GM19351 (cell line): ENCODE data around the gene JRKL.
"Not testable (repeated sequence)": the region's sequence is repeated elsewhere in the genome, so short reads cannot be mapped to it uniquely, and the experiment has no call there.

ENCODE experiments used
- ATAC-seq: cut with Tn5 transposase; IDR thresholded peaks from one replicate; pipeline ENCODE4 v1.9.1; 2021; ENCODE audit warnings: mild to moderate bottlenecking, moderate library complexity; ENCODE audit not compliant: unreplicated experiment

The JRKL gene

DNA sequence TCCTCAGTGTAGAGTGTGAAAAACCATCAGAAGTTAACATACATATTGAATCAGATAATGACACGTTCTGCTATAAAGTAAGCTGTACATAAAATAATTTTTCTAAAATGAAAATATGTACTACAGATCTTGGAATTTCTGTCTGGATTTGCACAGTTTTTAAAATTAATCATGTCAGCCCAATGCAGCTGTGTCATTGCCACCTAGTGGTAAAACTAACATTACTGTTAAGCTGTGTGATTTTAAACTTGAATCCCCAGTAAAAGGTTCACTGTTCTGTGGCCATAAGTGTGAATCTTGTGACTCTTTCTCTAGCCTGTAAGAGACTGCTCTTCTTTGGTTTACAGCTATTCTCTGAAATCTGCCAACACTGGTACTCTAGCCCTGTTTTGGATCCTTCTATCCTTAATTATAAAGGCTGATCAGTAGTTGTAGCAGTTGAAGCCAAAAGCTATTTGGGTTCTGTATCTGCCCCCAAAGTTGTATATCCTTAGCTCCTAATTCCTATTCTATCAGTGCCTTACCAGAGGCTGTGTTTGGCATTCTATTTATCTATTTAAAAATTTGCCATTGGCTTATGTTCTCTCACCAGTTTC is 4.0 kb downstream of the JRKL start:
- no peak for ATAC-seq

DNA sequence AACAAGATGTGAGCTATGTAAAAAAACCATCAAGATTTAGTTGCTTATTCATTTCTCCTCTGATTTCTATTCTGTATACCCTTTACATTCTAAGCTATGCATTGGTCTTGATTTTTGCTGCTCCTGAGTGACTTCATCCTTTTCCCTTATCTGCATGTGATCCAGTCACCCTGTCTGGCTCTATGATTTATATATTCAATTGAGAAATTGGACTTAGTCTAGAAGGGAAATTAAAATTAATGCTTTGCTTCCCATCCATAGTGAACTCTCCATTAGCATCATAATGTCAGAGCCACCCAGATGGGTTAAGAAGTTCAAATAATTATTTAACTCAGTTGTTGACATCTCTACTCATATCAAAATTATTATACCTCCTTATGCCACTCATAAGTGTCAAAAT is 5.0 kb downstream of the JRKL start:
- ATAC-seq, result no peak

DNA sequence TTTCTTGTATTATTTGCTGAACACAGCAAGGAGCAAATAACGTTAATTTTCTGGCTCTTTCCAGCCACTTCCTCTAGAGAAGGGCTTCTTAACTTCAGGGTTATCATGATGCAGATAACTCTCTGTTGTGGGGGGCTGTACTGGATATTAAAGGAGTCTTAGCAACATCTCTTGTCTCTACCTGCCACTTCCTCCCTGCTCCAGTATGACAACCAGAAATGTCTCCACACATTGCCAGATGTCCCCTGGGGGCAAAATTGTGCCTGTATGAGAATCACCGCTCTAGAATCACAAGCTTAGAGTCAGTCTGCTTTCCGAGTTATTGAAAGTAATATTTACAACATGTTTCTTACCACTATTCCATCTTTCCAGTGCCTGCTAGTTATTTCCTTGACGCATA is 6.8 kb downstream of the JRKL start:
- no peak for ATAC-seq

DNA sequence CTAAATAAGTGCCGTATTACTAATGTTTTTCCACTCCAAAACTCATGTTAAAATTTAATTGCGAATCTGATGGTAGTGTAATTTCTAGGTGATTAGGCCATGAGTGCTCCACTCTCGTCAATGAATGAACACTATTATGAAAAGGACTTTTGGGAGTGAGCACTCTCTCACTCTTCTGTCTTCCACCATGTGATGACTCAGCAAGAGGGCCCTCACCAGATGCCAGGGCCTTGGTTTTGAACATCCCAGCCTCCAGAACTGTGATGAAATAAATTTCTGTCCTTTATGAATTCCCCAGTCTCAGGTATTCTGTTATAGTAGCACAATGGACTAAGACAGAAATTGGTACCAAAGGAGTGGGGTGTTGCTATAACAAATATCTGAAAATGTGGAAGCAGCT is 8.1 kb downstream of the JRKL start:
- no peak for ATAC-seq

DNA sequence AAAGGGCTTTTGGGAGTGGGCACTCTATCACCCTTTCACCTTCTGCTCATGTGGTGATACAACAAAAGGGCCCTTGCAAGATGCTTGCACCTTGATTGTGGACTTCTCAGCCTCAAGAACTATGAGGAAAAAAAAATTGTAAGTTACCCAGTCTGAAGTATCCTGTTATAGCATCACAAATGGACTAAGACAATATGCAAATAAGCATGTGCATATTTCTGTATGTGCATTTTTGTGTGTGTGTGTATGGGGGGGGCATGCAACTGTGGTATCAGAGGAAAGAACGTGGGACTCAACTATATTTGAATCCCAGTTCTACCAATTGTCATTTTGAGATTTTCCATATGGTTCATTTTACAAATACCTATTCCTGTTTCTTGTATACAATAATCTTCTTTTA is 10.9 kb downstream of the JRKL start:
- no peak for ATAC-seq

DNA sequence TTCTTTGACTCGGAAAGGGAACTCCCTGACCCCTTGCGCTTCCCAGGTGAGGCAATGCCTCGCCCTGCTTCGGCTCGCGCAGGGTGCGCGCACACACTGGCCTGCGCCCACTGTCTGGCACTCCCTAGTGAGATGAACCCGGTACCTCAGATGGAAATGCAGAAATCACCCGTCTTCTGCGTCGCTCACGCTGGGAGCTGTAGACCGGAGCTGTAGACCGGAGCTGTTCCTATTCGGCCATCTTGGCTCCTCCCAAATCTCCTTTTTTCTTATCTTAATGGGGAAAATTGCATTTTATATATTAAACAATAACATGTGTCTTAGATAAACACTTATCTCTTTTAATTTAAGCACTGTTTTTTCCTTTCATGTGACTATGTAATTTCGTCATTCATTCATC is 21.6 kb downstream of the JRKL start:
- not testable (repeated sequence) for ATAC-seq

DNA sequence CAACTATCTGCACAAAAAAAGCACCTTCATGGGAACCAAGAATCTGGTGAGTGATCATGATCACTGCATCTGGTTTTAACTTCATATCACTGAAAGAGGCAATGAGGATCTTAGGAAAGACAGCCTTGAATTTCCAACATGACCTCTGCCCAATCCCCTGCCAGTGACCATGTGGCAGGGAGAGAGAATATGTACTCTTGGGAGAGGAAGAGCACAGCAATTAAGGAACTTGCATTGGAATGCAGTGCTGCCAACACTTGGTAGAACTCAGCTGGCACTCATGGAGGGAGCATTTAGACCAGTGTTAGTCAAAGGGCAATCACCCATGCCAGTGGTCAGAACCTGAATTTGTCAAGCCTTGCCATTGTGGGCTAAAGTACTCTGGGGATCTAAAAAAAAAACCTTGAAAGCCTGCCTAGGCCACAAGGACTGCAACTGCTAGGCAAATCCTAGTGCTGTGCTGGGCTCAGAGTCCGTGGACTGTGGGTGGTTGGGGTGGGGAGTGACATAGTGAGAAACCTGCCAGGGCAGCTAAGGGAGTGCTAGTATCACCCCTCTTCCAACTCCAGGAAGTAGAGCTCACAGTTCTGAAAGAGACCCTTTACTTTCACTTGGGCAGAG is 23.1 kb downstream of the JRKL start:
- ATAC-seq, result no peak

DNA sequence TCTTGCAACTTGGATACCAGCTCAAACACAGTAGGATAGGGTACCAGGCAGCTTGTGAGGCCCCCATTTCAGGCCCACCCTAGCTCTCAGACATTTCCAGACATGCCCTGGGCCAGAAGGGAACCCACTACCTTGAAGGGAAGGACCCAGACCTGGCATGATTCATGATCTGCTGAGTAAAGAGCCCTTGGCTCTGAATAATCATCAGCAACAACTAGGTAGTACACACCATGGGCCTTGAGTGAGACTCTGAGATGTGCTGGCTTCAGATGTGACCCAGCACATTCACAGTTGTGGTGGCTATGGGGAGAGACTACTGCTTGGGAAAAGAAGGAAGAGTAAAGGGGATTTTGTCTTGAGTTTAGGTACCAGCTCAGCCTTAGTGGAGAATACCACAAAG is 23.6 kb downstream of the JRKL start:
- ATAC-seq, result no peak

DNA sequence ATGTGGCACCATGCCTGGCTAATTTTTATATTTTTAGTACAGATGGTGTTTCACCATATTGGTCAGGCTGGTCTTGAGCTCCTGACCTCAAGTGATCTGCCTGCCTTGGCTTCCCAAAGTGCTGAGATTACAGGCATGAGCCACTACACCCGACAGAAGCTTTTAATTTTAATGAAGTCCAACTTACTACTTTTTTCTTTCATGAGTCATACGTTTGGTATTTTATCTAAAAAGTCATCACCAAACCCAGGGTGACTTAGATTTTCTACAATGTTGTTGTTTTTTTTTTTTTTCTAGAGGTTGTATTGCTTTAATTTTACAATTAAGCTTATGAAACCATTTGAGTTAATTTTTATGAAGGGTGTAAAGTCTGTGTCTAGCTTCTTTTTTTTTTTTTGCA is 34.9 kb downstream of the JRKL start:
- ATAC-seq, result no peak

DNA sequence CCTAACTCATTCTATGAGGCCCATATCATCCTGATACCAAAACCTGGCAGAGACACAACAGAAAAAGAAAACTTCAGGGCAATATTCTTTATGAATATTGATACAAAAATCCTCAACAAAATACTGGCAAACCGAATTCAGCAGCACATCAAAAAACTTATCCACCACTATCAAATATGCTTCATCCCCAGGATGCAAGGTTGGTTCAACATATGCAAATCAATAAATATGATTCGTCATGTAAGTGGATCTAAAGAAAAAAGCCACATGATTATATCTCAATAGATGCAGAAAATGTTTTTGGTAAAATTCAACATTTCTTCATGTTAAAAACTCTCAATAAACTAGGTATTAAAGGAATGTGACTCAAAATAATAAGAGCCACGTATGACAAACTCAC is 40.9 kb downstream of the JRKL start:
- no peak for ATAC-seq

DNA sequence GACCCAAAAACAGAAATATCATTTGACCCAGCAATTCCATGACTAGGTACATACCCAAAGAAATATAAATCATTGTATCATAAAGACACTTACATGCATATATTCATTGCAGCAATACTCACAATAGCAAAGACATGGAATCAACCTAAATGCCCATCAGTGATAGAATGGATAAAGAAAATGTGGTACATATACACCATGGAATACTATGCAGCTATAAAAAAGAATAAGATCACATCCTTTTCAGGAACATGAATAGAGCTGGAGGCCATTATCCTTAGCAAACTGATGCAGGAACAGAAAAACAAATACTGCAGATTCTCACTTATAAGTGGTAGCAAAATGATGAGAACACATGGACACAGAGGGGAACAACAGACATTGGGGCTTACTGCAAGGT is 42.8 kb downstream of the JRKL start:
- ATAC-seq, result not testable (repeated sequence)
